Lower leg skin (tissue), 3 donors: ENCODE data around the gene SMIM41.

Experiments used
- CTCF ChIP-seq, 3 donors: fragments of 450-650 bp; IDR thresholded peaks; one replicate each; pipeline ENCODE4 v1.5.1; 2016; ENCODE audit warnings: antibody characterized with exemption in 3 of 3, mild to moderate bottlenecking in 3 of 3, moderate library complexity in 2 of 3
- POLR2A ChIP-seq, 2 donors: fragments of 450-650 bp; IDR thresholded peaks; one replicate each; pipeline ENCODE4 v1.6.1; 2016 to 2017; ENCODE audit warnings: antibody characterized with exemption in 2 of 2, mild to moderate bottlenecking in 1 of 2, moderate library complexity in 1 of 2

GRCh38 chr12:52041035-52041434, 38.5 kb upstream of the SMIM41 start:
- TF ChIP-seq CTCF (IDR thresholded peaks at IDR 0.05) (no peak), POLR2A (IDR thresholded peaks at IDR 0.05) (no peak)
